Common myeloid progenitor, CD34-positive (primary cell): ENCODE measurements around the gene GAREM1.

ENCODE experiments used
- CTCF ChIA-PET: fragments of 350-600 bp; sonication (Branson Sonifier 250); formaldehyde crosslinking; loops from one replicate; lab custom pipeline; 2021; ENCODE audit warnings: antibody characterized with exemption; lab: Charles Lee
- POLR2A ChIA-PET: fragments of 350-600 bp; sonication (Branson Sonifier 250); formaldehyde crosslinking; loops from one replicate; lab custom pipeline; 2021; ENCODE audit warnings: antibody characterized with exemption; lab: Charles Lee
- DNase-seq, 3 donors: peaks; one replicate each; pipeline versions ENCODE4 v3.0.0 to v3.0.0-alpha.2; 2013
- H3K27ac ChIP-seq, 2 experiments: 1 replicate in 1 of 2; 2 replicates in 1 of 2; pipeline ENCODE4 v1.7.0; 2013; ENCODE audit warnings: inconsistent platforms in 2 of 2, low read length in 2 of 2, mild to moderate bottlenecking in 2 of 2, low read depth in 1 of 2, moderate library complexity in 1 of 2; ENCODE audit not compliant: severe bottlenecking in 2 of 2, insufficient read depth in 1 of 2, poor library complexity in 1 of 2
- H3K27me3 ChIP-seq, 5 experiments: replicated peaks in 2 of 5; 1 replicate in 3 of 5; 2 replicates in 2 of 5; pipeline versions ENCODE4 v1.6.1 to v1.7.0; 2013; ENCODE audit warnings: low read length in 4 of 5, mild to moderate bottlenecking in 2 of 5, moderate library complexity in 2 of 5, inconsistent platforms in 1 of 5; ENCODE audit not compliant: insufficient read depth in 5 of 5, control insufficient read depth in 4 of 5
- H3K36me3 ChIP-seq, 4 experiments: 1 replicate in 2 of 4; 2 replicates in 2 of 4; pipeline versions ENCODE4 v1.6.1 to v1.7.0; 2013; ENCODE audit warnings: low read length in 3 of 4, control low read depth in 1 of 4, mild to moderate bottlenecking in 1 of 4; ENCODE audit not compliant: control insufficient read depth in 4 of 4, insufficient read depth in 4 of 4
- H3K4me1 ChIP-seq, 4 experiments: 1 replicate in 3 of 4; 2 replicates in 1 of 4; pipeline versions ENCODE4 v1.6.1 to v1.7.1; 2013; ENCODE audit warnings: low read length in 3 of 4, mild to moderate bottlenecking in 3 of 4, control low read depth in 1 of 4, inconsistent platforms in 1 of 4, moderate library complexity in 1 of 4; ENCODE audit not compliant: control insufficient read depth in 4 of 4, insufficient read depth in 4 of 4; ENCODE audit errors: control extremely low read depth in 1 of 4
- H3K4me3 ChIP-seq, 7 experiments: 1 replicate in 4 of 7; 2 replicates in 3 of 7; pipeline versions ENCODE4 v1.5.1 to v1.7.0; 2013; ENCODE audit warnings: mild to moderate bottlenecking in 7 of 7, low read length in 6 of 7, moderate library complexity in 6 of 7, inconsistent platforms in 2 of 7, low read depth in 2 of 7, control low read depth in 1 of 7; ENCODE audit not compliant: insufficient read depth in 4 of 7, control insufficient read depth in 1 of 7; ENCODE audit errors: extremely low read depth in 1 of 7
- H3K9me3 ChIP-seq, 5 experiments: 1 replicate in 4 of 5; 2 replicates in 1 of 5; pipeline versions ENCODE4 v1.6.1 to v1.7.1; 2013; ENCODE audit warnings: low read length in 4 of 5, mild to moderate bottlenecking in 2 of 5, inconsistent platforms in 1 of 5, low read depth in 1 of 5, moderate library complexity in 1 of 5; ENCODE audit not compliant: control insufficient read depth in 4 of 5, insufficient read depth in 2 of 5; ENCODE audit errors: control extremely low read depth in 1 of 5
- WGBS: methylation state at CpG from one replicate; pipeline ENCODE4 v1.1.5; 2013; ENCODE audit not compliant: insufficient coverage; 5-methylcytosine and 5-hydroxymethylcytosine counted together

Gene GAREM1

GRCh38 chr18:32472841-32473240 lies 2.2 kb upstream of the GAREM1 start:
- POLR2A ChIA-PET: interaction anchor here (0.8 kb wide), 1 partner anchor 35 kb away, joined by 3 read pairs; no protein-coding TSS in a partner anchor
- WGBS: 56% methylated on average over 1 of the region's 1 CpG
- H3K27ac ChIP-seq: no peak overlapping the region
- no peaks in the 10 kb centered on the region for H3K9me3 ChIP-seq
- CTCF ChIA-PET: interaction anchor here (0.6 to 2.8 kb wide), 2 partner anchors 201 to 318 kb away, joined by 3 to 7 read pairs; no protein-coding TSS in a partner anchor
- H3K27me3 ChIP-seq: peaks cover 22 to 65% (median 36%) of the 10 kb centered on the region in 5 experiments
- no peaks in the 10 kb centered on the region for H3K36me3 ChIP-seq
- H3K4me1 ChIP-seq: peaks cover 10 to 28% (median 19%) of the 10 kb centered on the region in 4 experiments
- no peak overlapping the region for H3K4me3 ChIP-seq
- DNase-seq: no peak

- ChIA-PET CTCF (interaction anchor here (0.6 to 2.6 kb wide), 15 partner anchors 15 to 313 kb away, joined by 3 to 12 read pairs (median 4); no protein-coding TSS in a partner anchor), POLR2A (no interaction called here)
- Histone ChIP-seq H3K4me3 (peak overlapping the region; percentile 38 to 74 (median 65)), H3K27me3 (peaks cover 22 to 72% (median 41%) of the 10 kb centered on the region in 5 experiments), H3K4me1 (peaks cover 10 to 29% (median 19%) of the 10 kb centered on the region in 4 experiments), H3K36me3 (no peaks in the 10 kb centered on the region), H3K9me3 (no peaks in the 10 kb centered on the region), H3K27ac (no peak overlapping the region)
- 1% methylated on average over 19 of the region's 47 CpGs for WGBS
- no peak for DNase-seq
Measured at GRCh38 chr18:32470460-32470713, 295 bp downstream of the GAREM1 start.

- WGBS: 3% methylated on average over 35 of the region's 41 CpGs
- peaks cover 22 to 73% (median 41%) of the 10 kb centered on the region in 5 experiments for H3K27me3 ChIP-seq
- CTCF ChIA-PET: interaction anchor here (0.8 to 2.6 kb wide), 6 partner anchors 15 to 312 kb away, joined by 3 to 12 read pairs (median 4); no protein-coding TSS in a partner anchor
- peaks cover 10 to 29% (median 19%) of the 10 kb centered on the region in 4 experiments for H3K4me1 ChIP-seq
- H3K36me3 ChIP-seq: no peaks in the 10 kb centered on the region
- POLR2A ChIA-PET: no interaction called here
- no peak overlapping the region for H3K27ac ChIP-seq
- no peaks in the 10 kb centered on the region for H3K9me3 ChIP-seq
- peak in 2 of 3 donors; percentile 33 to 59 for DNase-seq
- H3K4me3 ChIP-seq: peak overlapping the region; percentile 38 to 74 (median 65)
Measured at GRCh38 chr18:32469691-32470459, 807 bp downstream of the GAREM1 start.

- peak overlapping the region in 2 of 7 experiments; percentile 6 to 69 for H3K4me3 ChIP-seq
- DNase-seq: peak; percentile 40 to 69 (median 47)
- ChIA-PET CTCF (interaction anchor here (1.1 to 2.6 kb wide), 4 partner anchors 24 to 312 kb away, joined by 3 to 12 read pairs (median 4); no protein-coding TSS in a partner anchor), POLR2A (interaction anchor here (0.5 kb wide), 1 partner anchor 457 kb away, joined by 3 read pairs; no protein-coding TSS in a partner anchor)
- H3K36me3 ChIP-seq: no peaks in the 10 kb centered on the region
- 44% methylated on average over 5 of the region's 8 CpGs for WGBS
- peaks cover 10 to 29% (median 19%) of the 10 kb centered on the region in 4 experiments for H3K4me1 ChIP-seq
- peaks cover 22 to 71% (median 41%) of the 10 kb centered on the region in 5 experiments for H3K27me3 ChIP-seq
- no peak overlapping the region for H3K27ac ChIP-seq
- no peaks in the 10 kb centered on the region for H3K9me3 ChIP-seq
Measured at GRCh38 chr18:32469190-32469651, 1.5 kb downstream of the GAREM1 start.

DNA sequence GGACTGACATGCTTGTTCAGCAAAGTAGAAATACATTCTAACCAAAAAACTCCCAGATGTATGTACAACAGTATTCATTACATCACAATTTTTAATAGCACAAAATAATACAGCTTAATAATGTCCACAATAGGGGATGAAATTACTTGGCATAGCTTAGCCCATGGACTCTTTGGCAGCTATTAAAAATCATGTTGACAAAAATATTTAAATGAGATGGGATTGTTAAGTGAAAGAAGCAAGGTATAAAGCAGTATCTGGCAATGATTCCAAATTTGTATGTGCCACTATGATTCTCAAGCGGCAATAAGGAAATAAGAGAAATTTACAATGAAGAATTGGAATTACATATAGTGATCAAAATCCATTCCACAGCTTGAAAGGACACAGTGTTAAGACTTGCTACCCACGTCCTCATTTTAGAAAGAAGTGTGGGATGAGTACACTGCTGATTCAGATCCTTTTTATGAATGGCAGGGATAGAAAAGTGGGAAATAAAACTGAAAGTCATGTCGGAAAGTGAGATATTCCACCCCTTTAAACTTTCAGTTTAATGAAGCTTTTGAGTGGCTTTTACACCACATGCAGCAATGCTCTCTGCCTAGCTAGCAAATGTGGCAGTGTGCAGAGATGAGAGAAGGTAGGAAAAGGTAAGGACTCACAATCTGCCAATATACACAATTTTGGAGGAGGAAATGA lies 2.4 kb downstream of the GAREM1 start:
- H3K36me3 ChIP-seq: no peaks in the 10 kb centered on the region
- H3K27ac ChIP-seq: no peak overlapping the region
- CTCF ChIA-PET: interaction anchor here (0.8 to 1.3 kb wide), 4 partner anchors 19 to 310 kb away, joined by 3 to 5 read pairs (median 3); no protein-coding TSS in a partner anchor
- peaks cover 20 to 65% (median 38%) of the 10 kb centered on the region in 5 experiments for H3K27me3 ChIP-seq
- POLR2A ChIA-PET: interaction anchor here (0.5 kb wide), 1 partner anchor 458 kb away, joined by 3 read pairs; no protein-coding TSS in a partner anchor
- no CpG with 5 or more reads among the region's 3 CpGs for WGBS
- no peak overlapping the region for H3K4me3 ChIP-seq
- peaks cover 10 to 29% (median 19%) of the 10 kb centered on the region in 4 experiments for H3K4me1 ChIP-seq
- DNase-seq: no peak
- no peaks in the 10 kb centered on the region for H3K9me3 ChIP-seq

DNA sequence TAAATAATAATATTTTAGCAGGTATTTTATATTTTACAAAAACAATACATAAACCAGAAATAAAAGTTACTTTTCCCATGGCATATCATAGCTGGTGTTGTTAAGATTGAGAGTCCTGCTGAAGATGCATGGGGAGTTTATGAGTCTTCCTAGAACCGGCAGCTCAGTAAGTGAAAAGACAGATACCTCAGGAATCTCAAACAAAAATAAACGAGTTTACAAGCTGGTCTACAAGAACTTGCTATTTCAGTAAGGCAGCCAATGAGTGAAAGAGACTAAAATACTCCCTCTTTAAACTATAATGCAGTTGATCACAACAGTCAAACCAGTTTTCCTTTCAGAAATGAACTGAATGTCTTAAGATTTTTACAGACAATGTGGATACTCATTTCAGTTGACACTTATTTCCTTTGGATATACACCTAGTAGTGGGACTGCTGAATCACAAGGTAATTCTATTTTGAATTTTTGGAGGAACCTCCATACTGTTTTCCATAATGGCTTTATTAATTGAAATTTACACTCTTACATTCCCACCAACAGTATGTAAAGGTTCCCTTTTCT lies 8.9 kb downstream of the GAREM1 start:
- Histone ChIP-seq H3K27me3 (peaks cover 3 to 18% (median 11%) of the 10 kb centered on the region in 5 experiments), H3K4me1 (no peaks in the 10 kb centered on the region), H3K27ac (no peak overlapping the region), H3K4me3 (no peak overlapping the region), H3K9me3 (peaks cover 0 to 3% (median 0%) of the 10 kb centered on the region in 5 experiments), H3K36me3 (no peaks in the 10 kb centered on the region)
- POLR2A ChIA-PET: no interaction called here
- no CpG with 5 or more reads among the region's 2 CpGs for WGBS
- CTCF ChIA-PET: no interaction called here
- no peak for DNase-seq
